Embryonic facial prominence (tissue), 1 donor: ENCODE results near the gene SKIC2.
A peak's percentile ranks its signal among the peaks of the same experiment; 100 is the strongest.
"Not testable (repeated sequence)": the region's sequence is repeated elsewhere in the genome, so short reads cannot be mapped to it uniquely, and the experiment has no call there.

Source experiments
- DNase-seq: peaks from one replicate; pipeline ENCODE4 v3.0.0-alpha.2; 2016; ENCODE audit errors: extremely low spot score

Gene SKIC2

DNA sequence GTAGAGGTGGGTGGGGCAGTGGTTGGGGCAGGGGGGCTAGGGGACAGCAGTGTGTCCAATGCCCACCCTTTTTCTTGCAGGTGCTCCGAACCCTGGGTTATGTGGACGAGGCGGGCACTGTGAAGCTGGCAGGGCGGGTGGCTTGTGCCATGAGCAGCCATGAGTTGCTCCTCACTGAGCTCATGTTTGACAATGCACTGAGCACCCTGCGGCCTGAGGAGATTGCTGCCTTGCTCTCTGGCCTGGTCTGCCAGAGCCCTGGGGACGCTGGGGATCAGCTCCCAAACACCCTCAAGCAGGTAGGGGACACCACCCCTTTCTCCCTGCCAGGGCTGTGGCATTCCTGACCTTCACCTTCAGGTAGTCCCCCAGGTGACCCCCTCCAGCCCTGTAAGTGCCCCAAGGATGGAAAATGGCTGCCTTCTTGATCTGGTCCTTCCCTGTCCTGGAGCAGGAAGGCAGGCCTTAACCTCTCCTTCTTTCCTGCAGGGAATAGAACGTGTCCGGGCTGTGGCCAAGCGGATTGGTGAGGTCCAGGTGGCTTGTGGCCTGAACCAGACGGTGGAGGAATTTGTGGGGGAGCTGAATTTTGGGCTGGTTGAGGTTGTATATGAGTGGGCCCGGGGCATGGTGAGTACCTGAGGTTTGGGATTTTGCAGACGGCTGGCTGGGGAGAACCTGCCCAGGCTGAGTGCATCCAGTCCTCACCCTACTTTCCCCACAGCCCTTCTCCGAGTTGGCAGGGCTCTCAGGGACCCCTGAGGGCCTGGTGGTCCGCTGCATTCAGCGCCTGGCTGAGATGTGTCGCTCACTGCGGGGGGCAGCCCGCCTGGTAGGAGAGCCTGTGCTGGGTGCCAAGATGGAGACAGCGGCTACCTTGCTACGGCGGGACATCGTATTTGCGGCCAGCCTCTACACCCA, 10.1 kb downstream of the SKIC2 start:
- DNase-seq: no peak

DNA sequence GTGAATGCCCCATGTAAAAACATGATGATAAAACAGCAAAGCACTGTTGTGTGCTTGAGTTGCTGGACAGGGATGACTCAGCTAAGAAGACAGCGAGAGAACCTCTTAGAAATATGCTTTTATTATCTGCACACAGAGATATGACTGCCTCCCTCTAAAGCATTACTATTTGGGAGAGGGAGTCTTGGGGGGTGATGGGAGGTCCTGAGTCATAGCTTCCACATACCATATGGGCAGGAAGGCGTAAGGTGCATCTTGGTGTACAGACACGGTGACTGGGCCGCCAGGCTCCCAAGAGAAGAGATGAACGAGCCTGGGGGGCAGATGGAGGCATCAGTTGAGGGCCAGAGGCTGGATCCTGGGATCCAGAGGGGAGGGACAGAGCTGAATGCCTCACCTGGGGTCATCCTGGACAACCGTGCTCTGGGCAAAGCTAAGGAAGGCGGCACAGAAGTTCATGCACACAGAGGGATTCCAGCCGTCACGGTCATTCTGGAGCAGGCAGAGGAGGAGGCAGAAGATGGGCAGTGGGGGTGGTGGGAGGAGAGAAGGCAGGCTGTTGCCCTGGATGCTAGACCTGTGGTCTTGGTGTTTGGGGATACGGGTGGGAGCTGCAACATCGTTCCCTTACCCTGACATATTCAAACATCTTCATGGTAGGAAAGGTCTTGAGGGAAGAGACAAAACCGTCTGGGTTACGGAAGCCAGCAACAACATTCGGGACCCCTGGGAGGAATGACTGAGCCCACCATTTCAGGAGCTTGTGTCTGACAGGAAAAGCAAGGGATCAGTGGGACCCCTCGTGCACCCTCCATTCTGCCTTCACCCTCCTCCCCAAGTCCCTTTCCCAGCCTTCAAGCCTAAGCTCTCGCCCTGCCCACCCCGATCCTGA, 11.0 kb downstream of the SKIC2 start:
- no peak for DNase-seq

DNA sequence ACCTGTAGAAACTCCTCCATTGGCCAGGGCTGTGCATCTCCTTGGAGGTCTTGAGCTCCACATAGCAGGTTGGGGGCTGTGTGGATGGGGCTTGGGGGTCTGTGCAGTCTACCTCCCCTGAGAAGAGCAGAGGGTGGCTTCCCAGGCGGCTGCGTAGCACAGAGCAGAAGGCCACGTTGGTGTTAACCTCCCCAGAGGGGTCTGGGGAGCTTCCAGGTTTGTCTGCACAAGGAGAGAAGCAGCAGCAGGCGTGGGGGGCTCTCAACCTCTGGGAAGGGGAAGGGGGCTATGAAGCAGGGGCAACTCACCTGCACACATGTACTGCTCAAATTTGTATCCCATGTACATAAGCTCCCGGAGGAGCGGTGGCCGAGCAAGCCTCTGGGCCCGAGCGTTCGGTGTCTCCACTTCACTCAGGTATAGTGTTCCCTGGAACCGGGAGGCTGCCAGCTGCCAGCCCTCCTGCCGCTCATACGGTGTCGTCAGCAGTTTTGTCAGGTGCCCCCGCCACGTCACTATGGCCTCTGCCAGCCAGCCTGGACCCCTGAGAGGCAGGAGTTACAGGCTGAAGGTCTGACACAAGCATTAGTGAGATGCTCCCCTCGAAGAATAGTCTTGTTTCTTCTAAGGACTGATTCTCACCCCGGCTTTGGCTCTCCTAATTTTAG, 11.8 kb downstream of the SKIC2 start:
- DNase-seq: no peak

DNA sequence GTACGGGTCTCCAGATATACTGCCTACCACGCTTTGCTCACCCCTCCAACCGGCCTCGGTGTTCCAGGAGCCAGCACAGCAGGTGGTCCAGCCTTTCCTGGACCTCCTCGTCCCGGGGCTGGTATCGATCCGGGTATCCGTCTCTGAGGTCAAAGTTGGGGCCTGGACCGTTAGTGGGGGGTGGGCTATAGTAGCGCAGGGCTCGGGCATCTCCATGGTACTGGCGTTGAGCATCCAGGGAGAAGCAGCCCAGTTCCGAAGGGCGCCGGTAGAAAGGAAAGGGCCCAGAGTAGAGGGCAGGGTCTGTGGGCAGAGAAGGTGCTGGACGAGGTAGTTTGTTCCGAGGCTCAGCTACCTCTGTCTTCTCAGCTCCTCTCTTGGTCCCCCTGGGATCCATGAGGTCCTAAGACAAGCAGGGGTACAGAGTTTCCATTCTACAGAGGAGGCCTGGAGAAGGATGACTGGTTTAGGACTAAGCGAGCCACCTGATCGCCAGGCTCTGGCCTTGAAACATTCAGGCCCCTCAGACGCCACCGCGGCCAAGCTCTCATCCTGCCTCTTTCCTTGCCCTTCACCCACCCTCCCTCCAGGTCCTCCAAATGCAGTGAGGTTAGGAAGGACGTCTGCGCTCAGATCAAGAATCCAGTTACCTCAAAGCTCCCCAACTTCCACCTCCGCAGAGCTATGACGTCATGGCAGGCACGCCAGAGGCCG, 12.5 kb downstream of the SKIC2 start:
- no peak for DNase-seq

DNA sequence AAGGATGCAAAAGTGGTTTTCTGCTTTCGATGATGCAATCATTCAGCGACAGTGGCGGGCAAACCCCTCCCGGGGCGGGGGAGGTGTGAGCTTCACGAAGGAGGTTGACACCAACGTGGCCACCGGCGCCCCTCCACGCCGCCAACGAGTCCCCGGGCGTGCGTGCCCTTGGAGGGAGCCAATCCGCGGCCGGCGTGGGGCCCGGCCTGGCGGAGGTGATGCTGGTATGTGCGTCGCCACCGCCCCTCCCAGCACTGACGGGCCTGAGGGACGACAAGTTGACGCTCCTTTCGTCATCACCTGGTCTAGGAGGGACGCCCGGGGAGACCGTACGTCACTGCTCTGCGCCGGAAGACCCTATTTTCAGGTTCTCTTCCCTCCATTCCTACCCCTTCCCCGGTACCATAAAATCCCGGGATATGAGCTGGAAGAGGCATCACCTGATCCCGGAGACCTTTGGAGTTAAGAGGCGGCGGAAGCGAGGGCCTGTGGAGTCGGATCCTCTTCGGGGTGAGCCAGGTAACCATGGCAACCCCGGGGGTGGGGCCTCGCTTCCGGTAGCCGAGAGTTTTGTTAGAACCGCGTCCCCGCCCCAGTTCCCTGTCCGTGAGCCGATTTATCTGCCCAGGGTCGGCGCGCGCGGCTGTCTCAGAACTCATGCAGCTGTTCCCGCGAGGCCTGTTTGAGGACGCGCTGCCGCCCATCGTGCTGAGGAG, 13.2 kb downstream of the SKIC2 start, which contains the start of gene DXO:
Gene DXO, minus strand, starts transcription at position 146 of the 716 bp plus-strand sequence. CDS start 463 bp downstream, outside the sequence.
- peak; percentile 96 for DNase-seq

DNA sequence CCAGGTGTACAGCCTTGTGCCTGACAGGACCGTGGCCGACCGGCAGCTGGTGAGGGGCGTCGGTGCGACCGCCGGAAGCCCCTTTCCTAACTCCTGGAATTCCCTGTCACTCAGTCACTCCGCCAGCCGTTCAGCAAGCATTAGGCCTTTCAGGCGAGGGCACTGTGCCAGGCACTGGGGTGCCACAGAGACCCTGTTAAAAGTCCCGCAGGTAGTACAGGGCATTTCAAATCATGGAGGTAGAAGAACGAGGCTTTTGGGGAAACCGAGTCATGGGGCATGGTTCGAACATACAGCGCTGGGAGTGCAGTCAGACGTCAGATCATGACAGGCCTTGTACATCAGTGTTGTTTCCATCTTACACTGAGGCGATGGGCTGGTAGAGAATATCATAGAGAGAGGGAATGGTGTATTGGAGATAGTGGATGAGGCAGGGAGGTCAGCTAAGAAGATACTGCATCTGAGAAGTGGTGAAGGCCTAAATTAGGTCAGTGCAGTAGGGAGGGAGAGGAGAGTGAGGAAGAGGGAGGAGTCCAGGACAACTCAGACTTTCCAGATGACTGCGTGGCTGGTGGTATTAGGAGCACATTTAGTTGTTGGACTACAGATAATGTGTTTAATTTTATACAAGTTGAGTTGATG, 13.9 kb downstream of the SKIC2 start:
- no peak for DNase-seq

DNA sequence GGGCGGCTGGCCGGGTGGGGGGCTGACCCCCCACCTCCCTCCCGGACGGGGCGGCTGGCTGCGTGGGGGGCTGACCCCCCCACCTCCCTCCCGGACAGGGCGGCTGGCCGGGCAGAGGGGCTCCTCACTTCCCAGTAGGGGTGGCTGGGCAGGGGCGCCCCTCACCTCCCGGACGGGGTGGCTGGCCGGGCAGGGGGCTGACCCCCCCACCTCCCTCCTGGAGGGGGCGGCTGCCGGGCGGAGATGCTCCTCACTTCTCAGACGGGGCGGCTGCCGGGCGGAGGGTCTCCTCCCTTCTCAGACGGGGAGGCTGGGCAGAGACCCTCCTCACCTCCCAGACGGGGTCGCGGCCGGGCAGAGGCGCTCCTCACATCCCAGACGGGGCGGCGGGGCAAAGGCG, 17.1 kb downstream of the SKIC2 start:
- not testable (repeated sequence) for DNase-seq

DNA sequence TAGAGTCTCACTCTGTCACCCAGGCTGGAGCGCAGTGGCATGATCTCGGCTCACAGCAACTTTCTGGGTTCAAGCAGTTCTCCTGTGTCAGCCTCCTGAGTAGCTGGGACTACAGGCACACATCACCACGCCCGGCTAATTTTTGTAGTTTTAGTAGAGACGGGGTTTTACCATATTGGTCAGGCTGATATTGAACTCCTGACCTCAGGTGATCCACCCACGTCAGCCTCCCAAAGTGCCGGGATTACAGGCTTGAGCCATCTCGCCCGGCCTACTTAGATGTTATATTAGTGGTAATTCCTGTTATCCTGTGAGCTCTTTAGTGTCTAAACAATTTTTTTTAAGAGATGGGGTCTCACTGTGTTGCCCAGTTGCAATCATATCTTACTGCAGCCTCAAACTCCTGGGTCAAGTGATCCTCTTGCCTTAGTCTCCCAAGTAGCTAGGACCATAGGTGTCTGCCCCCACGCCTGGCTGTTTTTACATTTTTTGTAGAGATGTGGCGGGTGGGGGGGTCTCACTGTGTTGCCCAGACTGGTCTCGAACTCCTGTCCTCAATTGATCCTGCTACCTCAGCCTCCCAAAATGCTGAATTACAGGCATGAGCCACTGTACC, 18.9 kb downstream of the SKIC2 start:
- DNase-seq: no peak

DNA sequence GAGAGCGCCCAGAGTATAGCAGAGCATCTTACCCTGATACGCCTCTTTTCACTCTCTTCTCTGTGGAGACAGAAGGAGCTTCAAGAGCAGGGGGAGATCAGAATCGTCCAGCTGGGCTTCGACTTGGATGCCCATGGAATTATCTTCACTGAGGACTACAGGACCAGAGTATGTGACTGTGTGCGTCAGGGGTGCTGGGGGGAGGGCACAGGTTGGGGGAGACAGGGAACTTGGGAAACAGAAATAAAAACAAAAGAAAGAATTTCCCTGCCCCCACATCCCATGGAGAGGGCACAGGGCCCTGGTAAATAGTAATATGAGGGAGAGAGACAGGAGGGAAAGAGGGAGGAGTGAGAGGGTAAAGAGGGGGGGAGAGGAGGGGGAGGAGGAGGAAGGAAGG, 19.9 kb downstream of the SKIC2 start:
- no peak for DNase-seq

DNA sequence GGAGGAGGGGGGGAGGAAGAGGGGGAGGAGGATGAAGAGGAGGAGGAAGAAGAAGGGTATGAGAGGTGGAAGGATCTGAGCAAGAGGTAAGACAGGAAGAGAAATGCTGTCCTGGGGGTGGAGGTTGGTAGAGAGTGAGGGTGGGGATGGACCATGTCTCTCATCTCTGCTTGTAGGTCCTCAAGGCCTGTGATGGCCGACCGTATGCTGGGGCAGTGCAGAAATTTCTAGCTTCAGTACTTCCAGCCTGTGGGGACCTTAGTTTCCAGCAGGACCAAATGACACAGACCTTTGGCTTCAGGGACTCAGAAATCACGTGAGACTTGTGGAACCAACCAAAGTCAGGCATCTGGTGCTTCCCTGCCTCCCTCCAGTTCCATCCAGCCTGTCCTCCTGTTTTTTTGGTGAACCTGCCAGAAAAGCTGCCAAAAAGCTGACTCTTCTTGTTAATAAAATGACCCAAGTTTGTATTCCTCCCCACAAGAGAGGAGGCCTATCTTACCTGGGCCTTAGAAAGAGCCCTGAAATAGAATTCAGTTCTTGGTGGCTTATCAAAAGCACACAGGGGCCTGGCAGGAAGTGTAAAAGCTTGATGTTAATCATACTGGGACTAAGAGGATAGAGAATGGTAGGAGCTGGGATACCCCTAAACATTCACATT, 20.4 kb downstream of the SKIC2 start:
- no peak for DNase-seq

DNA sequence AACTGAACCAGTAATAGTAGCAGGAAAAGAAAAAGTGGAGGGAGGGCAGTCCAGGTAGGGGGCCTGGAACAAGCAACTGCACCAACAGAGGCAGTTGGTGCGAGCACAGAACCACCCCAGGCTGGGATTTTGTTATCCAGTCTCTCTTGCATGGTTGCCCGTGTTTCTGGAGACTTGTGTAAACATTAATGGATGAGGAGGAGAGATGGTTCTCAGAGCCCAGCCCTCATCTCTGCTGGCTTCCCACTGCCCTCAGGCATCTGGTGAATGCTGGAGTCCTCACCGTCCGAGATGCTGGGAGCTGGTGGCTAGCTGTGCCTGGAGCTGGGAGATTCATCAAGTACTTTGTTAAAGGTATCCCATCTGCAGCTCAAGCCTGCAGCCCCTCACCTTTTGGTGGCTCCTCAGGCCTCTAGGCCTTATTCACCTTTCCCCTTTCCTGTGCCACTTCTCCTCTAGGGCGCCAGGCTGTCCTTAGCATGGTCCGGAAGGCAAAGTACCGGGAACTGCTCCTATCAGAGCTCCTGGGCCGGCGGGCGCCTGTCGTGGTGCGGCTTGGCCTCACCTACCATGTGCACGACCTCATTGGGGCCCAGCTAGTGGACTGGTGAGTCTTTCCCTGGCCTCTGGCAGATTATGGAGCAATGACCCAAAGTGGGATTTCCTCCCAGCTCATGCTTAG, 21.4 kb downstream of the SKIC2 start:
- not testable (repeated sequence) for DNase-seq

DNA sequence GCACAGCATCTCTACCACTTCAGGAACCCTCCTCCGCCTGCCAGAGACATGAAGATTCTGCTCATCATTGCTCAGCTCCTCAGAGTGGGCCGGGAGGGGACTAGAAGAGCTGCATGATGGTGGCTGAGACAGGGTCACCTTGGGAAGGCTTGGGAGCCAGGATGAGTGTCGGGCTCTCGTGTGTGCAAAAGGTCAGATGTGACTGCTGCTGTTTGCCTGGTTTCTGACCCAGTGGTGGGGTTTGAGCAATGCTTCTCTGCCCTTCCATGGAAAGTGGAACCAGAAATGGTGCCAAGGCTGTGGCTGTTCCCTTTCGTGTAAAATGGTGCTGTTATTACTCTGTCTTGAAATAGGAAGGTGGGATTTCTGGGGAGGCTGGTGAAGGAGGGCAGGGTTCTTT, 22.0 kb downstream of the SKIC2 start:
- DNase-seq: not testable (repeated sequence)

DNA sequence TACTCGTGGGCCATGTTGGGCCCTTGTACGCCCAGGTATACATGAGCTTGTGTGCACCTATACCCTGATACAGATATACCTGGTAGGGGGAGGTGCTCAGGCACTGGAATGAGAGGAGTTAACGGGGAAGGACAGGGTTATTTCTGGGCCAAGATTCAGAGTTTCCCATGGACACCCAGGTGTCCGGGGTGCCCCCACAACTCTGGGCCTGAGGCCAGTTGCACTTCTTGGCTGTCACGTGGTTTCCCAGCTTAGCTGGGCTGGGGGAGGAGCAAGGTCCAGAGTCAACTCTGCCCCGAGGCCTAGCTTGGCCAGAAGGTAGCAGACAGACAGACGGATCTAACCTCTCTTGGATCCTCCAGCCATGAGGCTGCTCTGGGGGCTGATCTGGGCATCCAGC, 22.8 kb downstream of the SKIC2 start, which contains the start of gene C4A:
Gene C4A, plus strand, starts transcription at position 314 of the 400 bp plus-strand sequence. Its CDS starts 51 bp downstream, at position 365.
- DNase-seq: not testable (repeated sequence)

DNA sequence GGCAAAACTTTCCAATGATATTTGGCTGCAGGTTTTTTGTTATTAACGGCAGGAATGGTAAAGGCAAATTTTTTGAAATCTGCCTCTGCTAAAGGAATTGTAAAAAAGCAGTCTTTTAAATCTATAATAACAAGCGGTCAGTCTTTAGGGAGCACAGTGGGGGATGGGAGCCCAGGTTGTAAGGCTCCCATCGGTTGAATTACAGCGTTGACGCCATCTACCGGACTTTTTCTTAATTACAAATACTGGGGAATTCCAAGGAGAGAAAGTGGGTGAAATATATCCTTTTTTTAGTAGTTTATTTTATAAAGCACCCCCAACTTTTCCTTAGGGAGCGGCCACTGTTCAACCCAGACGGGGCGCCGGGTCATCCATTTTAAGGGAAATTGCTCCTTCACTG, 30.4 kb downstream of the SKIC2 start:
- DNase-seq: not testable (repeated sequence)

DNA sequence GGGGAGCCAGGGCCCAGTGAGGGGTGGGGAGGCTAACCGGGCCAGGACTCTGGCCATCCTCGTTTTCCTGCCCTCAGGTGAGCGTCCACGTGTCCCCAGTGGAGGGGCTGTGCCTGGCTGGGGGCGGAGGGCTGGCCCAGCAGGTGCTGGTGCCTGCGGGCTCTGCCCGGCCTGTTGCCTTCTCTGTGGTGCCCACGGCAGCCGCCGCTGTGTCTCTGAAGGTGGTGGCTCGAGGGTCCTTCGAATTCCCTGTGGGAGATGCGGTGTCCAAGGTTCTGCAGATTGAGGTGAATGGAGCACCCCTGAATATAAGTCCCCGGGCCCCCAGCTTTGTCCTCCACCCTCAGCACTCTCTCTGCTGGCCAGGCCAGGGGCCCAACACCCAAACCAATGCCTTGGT, 35.4 kb downstream of the SKIC2 start:
- not testable (repeated sequence) for DNase-seq

DNA sequence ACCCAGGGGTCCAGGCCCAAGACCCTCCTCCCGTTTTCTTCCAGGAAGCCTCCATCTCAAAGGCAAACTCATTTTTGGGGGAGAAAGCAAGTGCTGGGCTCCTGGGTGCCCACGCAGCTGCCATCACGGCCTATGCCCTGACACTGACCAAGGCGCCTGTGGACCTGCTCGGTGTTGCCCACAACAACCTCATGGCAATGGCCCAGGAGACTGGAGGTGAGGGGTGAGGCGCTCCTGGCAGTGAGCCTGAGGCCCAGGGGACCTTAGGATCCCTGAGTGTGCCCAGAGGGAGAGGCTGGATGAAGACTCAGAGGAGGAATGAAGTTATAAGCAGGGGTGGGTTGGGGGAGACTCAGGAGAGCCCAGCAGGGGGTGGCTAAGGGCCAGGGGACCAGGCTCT, 37.4 kb downstream of the SKIC2 start:
- DNase-seq: not testable (repeated sequence)

DNA sequence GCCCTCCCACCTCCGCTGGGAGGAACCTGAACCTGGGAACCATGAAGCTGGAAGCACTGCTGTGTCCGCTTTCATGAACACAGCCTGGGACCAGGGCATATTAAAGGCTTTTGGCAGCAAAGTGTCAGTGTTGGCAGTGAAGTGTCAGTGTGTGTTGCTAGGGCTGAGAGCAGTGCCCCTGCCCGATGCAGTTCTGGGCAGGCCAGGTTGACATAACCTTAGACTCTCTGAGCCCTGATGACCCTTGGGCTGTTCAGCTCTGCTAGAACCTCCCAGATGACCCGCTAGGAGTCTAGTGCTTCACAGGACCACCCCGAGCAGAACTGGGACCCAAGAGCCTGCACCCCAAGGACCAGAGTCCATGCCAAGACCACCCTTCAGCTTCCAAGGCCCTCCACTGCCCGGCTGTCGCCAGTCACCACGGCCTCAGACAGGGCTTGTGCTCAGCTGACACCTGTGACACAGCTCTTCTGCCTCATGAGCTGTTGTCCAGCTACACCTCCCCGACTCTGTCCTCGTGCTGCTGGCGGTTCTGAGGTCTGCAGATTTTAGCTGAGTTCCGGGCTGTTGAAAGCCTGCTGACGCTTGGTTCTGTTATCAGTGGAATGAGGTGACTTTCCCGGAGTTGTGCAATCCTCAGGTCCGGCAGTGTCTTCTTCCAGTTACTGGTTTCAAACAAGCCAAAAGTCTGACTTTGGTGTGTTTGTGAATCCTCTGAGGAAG, 43.7 kb downstream of the SKIC2 start:
- DNase-seq: not testable (repeated sequence)

DNA sequence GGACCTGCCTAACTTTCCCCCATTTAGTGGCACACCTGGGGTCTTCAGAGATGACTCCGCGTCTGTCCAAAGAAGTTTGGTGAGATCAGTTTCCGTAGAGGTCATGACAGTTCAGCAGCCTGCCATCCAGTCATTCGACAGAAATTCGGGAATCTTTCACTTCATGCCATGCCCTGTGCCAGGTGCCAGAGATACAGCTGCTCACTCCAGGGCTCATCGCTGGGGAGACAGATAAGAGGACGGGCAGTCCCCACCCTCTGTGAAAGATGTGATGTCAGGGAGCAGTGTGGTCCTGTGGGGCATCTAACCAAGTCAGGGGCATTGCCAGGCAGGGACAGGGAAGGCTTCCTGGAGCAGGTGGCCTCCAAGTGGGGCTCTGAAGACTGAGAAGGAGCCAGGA, 44.3 kb downstream of the SKIC2 start:
- DNase-seq: not testable (repeated sequence)
